GM18511 (cell line): ENCODE data around the gene WWC2.
"Not testable (repeated sequence)": the region's sequence is repeated elsewhere in the genome, so short reads cannot be mapped to it uniquely, and the experiment has no call there.

ENCODE experiments used
- ATAC-seq: cut with Tn5 transposase; IDR thresholded peaks from one replicate; pipeline ENCODE4 v1.9.1; 2021; ENCODE audit warnings: mild to moderate bottlenecking, moderate library complexity; ENCODE audit not compliant: unreplicated experiment

The WWC2 gene

DNA sequence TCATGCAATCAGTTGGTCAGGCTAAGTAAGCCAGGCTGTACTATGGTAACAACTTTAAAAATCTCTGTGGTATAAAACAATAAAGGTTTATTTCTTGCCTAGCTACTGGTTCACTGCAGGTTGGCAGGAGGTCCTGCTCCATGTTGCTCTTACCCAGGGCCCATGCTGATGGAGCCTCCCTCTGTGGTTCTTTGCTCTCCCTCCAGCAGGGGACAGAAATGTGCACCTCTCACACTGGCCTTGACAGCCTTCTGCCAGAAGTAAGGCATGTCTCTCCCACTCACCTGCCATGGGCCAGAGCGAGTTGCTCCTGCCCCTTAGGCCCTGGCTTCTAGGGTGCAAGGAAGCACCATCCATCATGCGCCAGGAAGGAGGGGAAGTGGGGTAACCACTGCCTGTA lies 189.9 kb downstream of the WWC2 start:
- peak; percentile 13 for ATAC-seq

DNA sequence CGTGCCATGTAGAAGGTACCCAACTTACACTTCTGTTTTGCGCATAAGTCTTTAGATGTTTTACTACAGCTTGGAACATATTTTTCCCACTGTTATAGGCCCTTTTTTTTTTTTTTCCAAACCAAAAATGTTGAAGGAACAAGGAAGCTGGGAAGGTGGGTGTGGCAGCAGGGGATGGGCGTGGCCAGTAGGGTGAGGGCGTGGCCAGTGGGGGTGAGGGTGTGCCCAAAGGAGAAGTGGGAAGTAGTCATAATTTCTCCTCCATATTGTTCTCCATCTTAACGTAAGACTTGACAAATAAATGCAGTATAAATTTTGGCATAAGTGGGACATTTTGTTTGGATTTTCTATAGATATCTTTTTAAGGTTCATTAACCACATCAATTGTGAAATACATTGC lies 190.6 kb downstream of the WWC2 start:
- no peak for ATAC-seq

DNA sequence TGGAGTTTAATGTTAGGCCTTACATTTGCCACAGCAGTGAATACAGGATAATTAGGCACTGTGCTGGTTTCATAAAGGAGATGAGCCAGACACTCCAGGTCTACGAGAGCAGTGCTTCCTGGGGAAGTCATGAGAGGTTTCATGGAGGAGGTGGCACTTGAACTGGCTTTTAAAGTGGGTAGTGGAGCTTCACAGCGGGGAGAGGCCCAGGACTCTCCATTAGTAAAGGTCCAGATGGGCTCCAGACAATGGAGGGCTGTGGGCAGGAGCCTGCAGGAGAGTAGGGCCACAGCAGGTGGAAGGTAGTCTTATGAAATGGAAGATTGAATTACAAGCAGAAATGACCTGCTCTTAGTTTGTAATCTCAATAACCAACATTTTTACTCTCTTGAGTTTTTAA lies 192.0 kb downstream of the WWC2 start:
- ATAC-seq, result no peak

DNA sequence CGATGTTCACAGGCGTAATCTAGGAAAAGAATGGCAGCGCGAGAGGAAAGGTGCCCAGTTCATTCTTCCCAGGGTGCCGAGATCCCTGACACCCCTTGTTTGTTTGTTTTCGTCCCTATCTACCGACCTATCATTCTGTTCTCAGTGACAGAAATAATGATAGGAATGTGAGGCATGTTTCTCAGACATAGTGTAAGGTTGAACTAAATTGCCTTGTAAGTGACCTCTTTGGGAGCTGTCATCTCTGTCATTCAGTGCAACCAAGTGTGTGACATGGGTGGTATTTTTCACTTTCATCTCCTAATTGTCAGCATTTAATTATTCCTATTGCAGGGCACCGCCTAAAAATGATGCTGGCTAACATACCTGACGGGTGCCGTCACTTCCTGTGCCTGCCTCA lies 196.7 kb downstream of the WWC2 start:
- no peak for ATAC-seq

DNA sequence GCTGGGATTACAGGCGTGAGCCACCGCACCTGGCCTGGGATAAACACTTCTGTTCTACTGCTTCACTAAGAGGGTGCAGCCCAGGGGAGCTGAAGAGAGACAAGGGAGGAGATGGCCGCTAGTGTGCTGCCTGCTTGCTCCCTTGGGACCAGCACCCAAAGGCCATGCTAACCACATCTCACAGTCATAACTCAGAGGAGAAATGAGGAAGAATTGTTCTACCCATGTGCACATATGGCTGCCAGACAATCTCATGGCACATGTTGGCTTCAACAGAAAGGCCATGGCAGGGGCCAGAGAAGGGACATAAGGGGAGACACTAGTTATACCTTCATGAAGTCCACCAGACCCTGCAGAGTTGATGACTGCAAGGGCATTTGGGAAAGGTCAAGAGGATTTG lies 198.6 kb downstream of the WWC2 start:
- peak; percentile 77 for ATAC-seq

DNA sequence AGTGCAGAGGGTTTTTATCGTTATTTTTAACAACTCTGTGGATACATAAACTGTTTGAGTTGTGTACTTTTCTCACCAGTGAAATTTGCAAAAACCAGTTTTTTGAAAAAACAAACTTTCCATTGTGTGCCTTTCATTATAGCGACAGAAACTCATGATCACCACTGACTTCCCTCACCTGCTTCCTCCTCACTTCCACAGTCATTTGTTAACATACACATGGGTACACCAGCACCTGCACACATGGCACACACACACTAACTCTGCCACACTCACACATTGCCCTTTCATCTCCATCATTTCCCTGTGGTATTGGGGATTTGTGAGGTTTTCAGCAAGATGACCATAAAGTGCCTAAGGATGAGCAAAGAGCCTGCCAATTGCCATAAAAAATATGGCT lies 200.4 kb downstream of the WWC2 start:
- ATAC-seq, result peak; percentile 39

DNA sequence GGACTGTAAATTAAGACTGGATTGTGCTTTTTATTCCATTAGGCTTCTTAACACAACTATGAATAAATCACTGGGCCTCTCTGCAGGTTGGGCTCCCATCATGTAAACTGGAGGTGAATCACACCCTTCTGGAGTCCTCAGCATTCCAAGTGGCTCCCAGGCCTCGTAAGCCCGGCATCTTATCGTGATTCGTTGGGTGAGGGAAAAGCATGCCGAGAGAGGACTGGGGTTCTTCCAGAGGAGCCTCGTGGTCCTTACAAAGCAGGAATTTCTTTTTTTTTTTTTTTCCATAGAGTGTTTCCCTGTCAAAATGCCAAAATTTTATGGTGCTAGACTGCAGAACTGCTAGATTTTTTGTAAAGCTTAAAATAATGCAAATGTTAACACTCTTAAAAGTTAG lies 201.0 kb downstream of the WWC2 start:
- no peak for ATAC-seq

DNA sequence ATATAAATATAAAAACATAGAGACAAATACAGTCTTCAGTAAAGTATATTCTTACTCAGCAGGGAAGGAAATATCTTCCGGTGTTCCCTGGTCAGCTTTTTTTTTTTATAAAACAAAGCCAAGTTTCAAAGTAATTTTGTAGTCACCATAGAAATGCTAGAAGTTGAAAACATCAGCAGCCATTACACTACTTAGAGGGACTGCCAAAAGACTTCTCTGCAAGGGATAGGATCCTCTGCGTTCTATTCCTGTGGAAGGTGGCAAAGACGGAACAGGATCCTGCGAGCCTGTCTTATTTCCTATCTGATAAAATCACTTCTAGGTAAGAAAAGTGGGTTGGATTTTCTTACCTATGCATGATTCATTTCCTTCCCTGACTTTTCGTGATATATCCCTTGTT lies 201.6 kb downstream of the WWC2 start:
- no peak for ATAC-seq

DNA sequence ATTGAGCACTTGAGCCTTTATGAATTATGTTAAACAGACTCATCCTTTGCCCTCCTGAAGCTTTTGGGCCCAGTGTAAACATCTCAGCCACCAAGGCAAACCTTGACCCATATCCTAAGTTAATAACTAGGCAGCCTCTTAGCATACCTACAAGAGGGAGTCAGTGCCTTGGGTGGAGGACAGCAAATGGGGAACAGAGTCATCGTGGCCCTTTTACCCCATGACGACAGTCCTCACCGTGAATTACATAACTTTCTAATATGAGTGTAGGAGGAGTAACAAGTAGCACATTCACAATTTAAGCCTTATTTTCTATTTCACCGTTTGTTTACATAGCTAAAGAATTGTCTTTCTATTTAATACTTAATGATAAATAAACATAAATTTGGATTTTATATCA lies 204.2 kb downstream of the WWC2 start:
- no peak for ATAC-seq

DNA sequence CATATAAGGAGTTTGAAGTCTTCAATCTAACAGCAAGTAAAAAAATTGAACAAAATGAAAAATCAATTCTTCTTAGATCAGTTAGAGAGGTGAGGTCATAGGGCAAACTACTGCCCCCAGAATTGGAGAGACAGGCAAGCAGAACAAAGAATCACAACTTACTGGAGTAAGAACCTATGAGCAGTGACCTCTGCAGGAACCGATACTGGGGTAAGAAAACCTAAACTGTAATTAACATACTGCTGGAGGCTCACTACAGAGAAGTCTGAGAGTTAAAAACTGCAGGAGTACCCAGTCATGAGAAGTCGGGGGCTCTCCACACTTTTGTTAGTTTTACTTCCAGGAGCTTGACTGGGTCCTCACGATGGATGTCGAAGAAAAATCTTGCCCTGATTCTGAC lies 205.0 kb downstream of the WWC2 start:
- ATAC-seq, result peak; percentile 91

DNA sequence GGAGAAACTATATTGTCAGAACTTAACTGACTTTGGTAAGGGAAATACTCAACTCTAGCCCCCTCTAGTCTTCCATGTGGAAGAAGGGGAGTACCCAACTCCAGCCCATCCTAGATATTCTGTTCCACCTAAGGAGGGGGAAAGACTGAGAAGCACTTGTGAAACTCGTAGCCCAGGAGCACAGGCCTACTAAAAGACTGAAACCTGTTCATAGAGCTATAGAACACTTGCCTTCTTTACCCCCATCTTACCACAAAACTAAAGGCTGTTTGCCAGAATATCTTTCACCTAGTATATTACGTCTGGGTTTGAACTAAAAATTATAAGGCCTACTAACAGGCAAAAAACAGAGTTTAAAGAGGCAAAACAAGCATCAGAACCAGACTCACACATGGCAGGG lies 205.5 kb downstream of the WWC2 start:
- peak; percentile 53 for ATAC-seq

DNA sequence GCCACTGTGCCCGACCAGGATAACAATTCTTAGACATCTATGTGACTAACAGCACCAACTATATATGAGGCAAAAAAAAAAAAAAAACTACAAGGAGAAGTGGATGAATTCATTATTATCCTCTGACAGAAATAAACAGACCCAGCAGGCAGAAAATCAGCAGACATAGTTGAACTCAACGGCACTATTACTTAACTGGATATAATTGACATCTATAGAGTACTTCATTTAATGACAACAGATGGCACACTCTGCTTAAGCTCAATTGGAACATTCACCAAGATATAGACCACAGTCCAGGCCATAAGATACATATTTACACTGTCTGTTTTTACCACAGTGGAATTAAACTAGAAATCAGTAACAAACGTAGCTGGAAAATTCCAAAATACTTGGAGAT lies 207.8 kb downstream of the WWC2 start:
- no peak for ATAC-seq

DNA sequence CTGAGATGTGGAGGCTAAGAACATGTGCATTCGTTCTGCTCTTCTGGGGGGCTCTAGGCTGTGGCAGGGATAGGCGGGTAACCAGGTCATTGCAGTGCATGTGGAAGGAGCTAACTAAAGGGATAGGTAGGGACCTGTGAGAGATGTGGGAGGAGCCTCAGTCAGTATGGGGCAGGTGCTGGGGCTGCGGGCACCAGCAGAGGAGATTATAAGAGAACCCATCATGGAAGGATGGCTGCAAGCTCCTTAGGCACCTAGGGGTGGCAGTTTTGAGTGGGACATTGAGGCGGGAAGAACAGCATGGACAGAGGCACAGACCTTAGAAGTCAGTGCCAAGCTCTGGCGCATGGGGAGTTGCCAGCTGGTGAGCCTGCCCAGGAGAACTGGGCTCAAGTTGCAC lies 213.8 kb downstream of the WWC2 start:
- ATAC-seq, result no peak

DNA sequence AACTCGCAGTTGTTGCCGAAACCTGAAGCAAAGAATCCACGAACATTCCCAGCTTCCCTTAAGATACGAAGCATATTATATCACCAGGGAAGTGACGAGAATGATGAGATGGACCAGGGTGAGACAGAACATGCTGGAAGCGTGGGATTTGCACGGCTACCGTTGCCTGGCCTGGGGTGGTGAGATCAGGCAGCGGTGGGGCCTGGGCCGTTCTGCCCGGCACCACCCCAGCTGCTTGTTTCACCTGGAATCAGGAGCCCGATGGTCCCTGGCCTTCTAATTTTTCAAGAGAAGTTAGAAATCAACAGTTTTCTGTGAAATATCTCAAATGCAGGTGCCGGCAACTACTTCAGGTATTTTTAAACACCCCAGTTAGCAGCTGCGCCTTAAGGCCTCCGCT lies 215.3 kb downstream of the WWC2 start:
- no peak for ATAC-seq

DNA sequence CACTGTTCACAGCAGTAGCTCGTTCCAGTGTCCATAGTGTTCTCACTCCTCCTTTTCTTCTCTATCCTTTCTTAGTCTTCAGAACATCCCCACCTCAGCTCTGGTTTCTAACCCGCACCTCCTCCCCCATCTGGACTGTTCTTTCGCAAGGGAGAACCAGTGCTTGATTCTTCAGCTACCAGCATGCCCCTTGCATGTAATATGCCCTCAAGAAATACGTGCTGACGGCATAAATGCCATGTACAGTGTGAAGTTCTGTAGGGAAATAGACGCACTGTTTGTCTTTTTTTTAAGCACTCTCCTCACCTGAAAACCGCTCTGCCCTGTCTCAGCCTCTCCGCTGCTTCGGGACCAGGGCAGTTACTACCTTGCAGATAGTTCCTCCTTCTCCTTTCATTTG lies 215.7 kb downstream of the WWC2 start:
- no peak for ATAC-seq

DNA sequence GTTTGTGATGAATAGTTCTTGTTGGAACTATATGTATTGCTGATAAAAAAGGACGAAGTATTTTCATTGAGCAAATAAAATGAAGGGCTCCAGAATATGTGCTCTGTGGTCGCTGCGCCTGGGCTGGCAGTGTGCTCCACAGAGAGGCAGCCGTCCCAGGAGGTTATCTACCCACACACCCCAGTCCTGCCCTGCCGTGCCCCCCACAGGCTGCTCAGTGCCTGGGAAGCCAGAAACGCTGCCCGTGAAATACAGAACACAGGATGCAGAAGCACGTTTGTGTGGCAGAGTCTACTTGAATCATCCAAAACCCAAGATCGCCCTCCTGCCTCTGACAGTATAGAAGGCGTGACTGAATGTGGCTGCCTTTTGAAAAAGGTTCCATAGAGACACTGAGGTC lies 219.6 kb downstream of the WWC2 start:
- ATAC-seq, result no peak

DNA sequence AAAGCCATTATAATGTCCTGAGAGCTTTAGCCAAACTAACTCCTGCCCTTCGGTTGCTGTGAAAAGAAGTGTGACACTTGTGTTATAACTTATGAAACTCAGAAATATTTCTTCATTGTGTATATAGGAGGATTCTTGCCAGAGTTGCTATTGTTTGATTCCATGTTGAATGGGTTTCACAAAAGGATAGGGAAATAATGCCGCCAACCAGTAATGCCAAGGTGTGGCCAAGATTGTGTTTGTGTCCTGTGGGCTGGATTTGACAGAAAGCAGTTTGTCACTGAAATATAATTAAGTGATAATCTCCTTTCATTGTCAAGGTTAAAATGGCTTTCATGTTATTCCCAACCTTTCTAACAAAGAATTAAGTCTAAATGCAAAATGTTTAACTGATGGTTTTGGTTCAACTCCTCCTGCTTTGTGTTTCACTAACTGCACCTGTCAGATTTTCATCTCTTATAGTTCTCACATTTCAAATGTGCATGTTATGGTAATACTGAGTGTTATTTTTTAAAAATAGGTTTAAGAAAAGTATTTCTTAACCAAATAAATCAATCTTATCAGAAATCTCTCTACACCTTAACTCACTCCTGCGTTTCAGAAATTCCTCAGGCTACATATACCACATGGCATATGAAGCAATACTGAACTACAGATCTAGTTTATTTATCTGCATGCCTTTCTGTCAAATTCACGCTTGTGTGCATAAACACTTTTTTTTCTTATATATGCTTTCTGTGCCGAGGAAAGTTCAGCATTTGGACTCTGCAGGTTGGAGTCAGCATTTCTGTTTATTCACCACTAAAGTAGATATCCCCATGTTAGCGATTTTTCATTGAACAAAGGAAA lies 221.4 kb downstream of the WWC2 start, which contains the start of gene CLDN22:
TSS of gene CLDN22 (minus strand) at position 66 of the 849 bp plus-strand sequence. CDS start at position 8, 58 bp downstream.
- peak; percentile 2 for ATAC-seq

DNA sequence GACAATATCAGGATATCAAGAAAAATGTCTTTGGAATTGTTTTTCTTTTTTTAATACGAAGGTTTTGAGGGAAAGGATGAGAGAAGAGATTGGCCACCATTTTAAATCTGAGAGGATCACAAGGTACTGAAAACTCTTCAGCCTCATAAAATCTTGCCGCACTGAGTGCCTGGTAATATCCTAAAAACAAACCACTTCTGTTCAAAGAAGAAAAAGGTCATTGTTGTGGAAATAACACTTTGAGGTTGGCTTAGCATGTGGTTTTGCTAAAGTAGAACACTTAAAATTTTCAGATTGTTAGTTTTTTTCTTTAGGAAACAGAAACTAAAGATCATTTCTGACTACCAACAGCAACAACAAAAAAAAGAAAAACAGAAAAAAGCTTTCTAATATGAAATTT lies 222.0 kb downstream of the WWC2 start:
- peak; percentile 77 for ATAC-seq

DNA sequence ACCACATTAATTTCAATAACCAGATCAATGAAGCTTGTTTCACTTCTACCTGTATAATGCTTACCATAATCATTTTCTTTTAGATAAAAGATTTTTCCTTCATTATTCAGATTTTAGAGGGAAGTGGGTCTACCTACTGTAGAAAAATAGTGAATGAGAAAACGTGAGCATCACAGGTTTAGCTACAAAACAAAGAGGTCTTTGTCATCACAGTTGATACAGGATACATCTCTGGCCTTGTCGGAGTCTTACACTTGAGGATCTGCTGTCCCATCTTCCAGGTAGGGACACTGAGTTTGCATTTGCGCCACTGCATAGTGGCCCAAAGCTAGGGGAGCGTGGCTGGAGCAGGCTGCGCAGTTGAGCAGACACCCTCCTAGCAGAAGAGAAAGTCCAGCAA lies 222.5 kb downstream of the WWC2 start:
- peak; percentile 6 for ATAC-seq

DNA sequence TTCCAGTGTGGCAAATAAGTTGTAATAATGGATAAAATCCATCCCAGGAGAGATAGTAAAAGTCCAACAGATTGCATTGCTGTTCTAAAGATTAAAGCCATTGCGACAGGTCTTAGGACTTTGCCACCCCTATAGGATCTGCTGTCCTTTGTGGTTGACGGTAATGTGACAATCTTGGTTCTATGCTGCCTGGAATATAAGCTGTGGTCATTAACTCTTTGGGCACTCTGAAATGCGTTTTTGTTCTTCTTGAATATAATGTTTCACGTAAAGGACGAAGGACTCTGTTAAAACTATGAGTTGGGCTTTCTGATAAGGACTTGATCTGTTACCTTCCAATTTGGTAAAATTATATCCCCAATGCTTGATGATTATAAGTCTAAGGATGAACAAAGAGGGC lies 223.3 kb downstream of the WWC2 start, which contains the start of gene CLDN24:
TSS of gene CLDN24 (minus strand) at position 101 of the 400 bp plus-strand sequence. CDS start at position 101, 0 bp downstream.
- no peak for ATAC-seq

DNA sequence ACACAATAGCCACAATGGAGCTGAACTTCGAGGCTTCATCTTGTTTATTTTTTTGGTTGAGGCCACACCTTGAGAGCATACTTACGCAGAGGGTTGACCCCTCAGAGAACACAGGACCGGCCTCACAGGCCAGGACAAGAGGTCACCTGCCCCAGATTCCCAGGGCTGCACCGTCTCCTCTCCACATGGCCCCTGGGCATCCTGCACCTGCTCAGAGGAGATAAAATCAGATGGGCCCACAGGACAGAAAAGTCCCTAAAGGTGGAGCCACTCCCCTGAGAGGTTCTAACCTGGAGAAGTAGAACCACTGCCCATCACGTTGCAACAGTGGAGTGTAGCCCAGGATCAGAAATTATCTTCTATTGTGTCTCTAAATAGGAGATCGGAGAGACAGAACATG lies 224.2 kb downstream of the WWC2 start:
- no peak for ATAC-seq

DNA sequence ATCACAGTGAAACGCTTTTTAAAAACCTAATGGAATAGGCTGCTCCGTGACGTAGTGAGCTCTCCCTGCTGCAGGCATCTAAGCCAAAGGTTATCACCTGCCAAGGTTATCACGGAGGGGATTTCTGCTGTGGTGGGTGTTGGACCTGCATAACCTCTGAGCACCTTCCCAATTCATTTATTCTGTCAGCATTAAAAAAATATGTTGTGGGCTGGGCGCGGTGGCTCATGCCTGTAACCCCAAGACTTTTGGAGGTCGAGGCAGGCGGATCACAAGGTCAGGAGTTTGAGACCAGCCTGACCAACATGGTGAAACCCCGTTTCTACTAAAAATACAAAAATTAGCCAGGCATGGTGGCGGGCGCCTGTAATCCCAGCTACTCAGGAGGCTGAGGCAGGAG lies 225.0 kb downstream of the WWC2 start:
- not testable (repeated sequence) for ATAC-seq

DNA sequence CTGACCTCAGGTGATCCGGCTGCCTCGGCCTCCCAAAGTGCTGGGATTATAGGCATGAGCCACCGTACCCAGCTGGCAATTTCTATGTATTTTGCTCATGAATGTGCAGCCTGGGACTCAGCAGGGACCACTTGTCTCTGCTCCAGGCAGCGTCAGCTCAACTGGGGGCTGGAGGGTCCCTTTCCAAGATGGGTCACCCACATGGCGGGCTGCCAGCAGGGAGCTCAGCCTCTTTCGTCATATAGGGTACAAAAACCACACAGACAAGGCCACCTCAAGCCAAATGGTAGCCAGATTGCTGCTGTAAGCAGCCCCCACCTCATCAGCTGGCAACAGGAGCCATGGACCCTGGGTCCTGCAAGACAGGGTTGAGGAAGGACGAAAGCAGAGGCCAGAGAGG lies 225.6 kb downstream of the WWC2 start:
- no peak for ATAC-seq
